H1 (cell line): ENCODE measurements around the gene RGS2. TPM values are rescaled to one million over a fixed set of nuclear protein-coding genes. Genes with fewer than 3 reads are reported as not detected.

Source experiments
- CTCF ChIA-PET: fragments of 300-600 bp; sonication (Branson Sonifier 250); formaldehyde crosslinking; loops from one replicate; lab custom pipeline; 2021; ENCODE audit not compliant: partially characterized antibody; lab: Charles Lee
- POLR2A ChIA-PET: fragments of 300-600 bp; sonication (Branson Sonifier 250); formaldehyde crosslinking; loops from one replicate; lab custom pipeline; 2021; ENCODE audit warnings: inconsistent platforms; ENCODE audit not compliant: partially characterized antibody; lab: Charles Lee
- DNase-seq, 2 experiments: peaks; one replicate each; pipeline versions ENCODE4 v3.0.0 to v3.0.0-alpha.2; 2010 to 2022; ENCODE audit warnings: low spot score in 2 of 2, low read depth in 1 of 2, mixed read lengths in 1 of 2
- FAIRE-seq: peaks from 2 replicates; lab custom pipeline; 2011; peaks lifted over from hg19 to GRCh38; lab: Jason Lieb, UNC
- H2AFZ ChIP-seq: 2 replicates; pipeline ENCODE4 v1.8.1; 2012; ENCODE audit warnings: low read length, inconsistent platforms
- H2AK5ac ChIP-seq: 2 replicates; pipeline ENCODE4 v1.6.1; 2013; ENCODE audit warnings: low read depth, low read length
- H2BK120ac ChIP-seq: replicated peaks from 2 replicates; pipeline ENCODE3; 2013; ENCODE audit warnings: low read depth, low read length, inconsistent platforms
- H2BK12ac ChIP-seq: 2 replicates; pipeline ENCODE4 v1.6.1; 2013; ENCODE audit warnings: low read depth, low read length
- H2BK15ac ChIP-seq: 2 replicates; pipeline ENCODE4 v1.6.1; 2013; ENCODE audit warnings: low read length
- H2BK20ac ChIP-seq: 2 replicates; pipeline ENCODE4 v1.6.1; 2013; ENCODE audit warnings: low read length
- H2BK5ac ChIP-seq: 2 replicates; pipeline ENCODE4 v1.6.1; 2013; ENCODE audit warnings: low read depth, low read length
- H3K14ac ChIP-seq: 2 replicates; pipeline ENCODE4 v1.6.1; 2013; ENCODE audit warnings: inconsistent platforms; ENCODE audit not compliant: insufficient read length
- H3K18ac ChIP-seq: 2 replicates; pipeline ENCODE4 v1.6.1; 2013; ENCODE audit warnings: low read length; ENCODE audit errors: extremely low read depth
- H3K23ac ChIP-seq: 2 replicates; pipeline ENCODE4 v1.6.1; 2013; ENCODE audit warnings: inconsistent platforms; ENCODE audit not compliant: insufficient read length
- H3K23me2 ChIP-seq: 2 replicates; pipeline ENCODE4 v1.6.1; 2013; ENCODE audit warnings: low read depth, low read length
- H3K27ac ChIP-seq: 2 replicates; pipeline ENCODE4 v1.6.1; 2011; ENCODE audit warnings: low read depth, low read length, inconsistent platforms
- H3K27me3 ChIP-seq, 4 experiments: replicated peaks in 1 of 4; 1 replicate in 1 of 4; 2 replicates in 3 of 4; pipeline versions ENCODE4 v1.6.1 to v1.8.1; 2011 to 2013; ENCODE audit warnings: low read length in 3 of 4, mild to moderate bottlenecking in 3 of 4, inconsistent platforms in 2 of 4, mixed read lengths in 2 of 4, moderate library complexity in 1 of 4; ENCODE audit not compliant: control insufficient read depth in 3 of 4, insufficient read depth in 3 of 4; ENCODE audit errors: extremely low read depth in 1 of 4
- H3K36me3 ChIP-seq, 4 experiments: 2 replicates each; pipeline versions ENCODE4 v1.6.1 to v1.8.1; 2011 to 2013; ENCODE audit warnings: mild to moderate bottlenecking in 4 of 4, low read length in 3 of 4, moderate library complexity in 2 of 4, control low read depth in 1 of 4, inconsistent platforms in 1 of 4; ENCODE audit not compliant: insufficient read depth in 4 of 4, control insufficient read depth in 2 of 4
- H3K4ac ChIP-seq: replicated peaks from 2 replicates; pipeline ENCODE3; 2013; ENCODE audit warnings: low read length, low read depth, mixed read lengths, inconsistent platforms; ENCODE audit not compliant: insufficient read length
- H3K4me1 ChIP-seq, 4 experiments: replicated peaks in 1 of 4; 1 replicate in 1 of 4; 2 replicates in 3 of 4; pipeline versions ENCODE4 v1.6.1 to v1.8.1; 2011 to 2013; ENCODE audit warnings: low read length in 3 of 4, inconsistent platforms in 2 of 4, mixed read lengths in 1 of 4; ENCODE audit not compliant: insufficient read depth in 4 of 4, control insufficient read depth in 3 of 4
- H3K4me2 ChIP-seq, 2 experiments: 2 replicates each; pipeline versions ENCODE4 v1.6.1 to v1.8.1; 2011 to 2013; ENCODE audit warnings: low read depth in 2 of 2, low read length in 2 of 2, control low read depth in 1 of 2, inconsistent platforms in 1 of 2, mild to moderate bottlenecking in 1 of 2; ENCODE audit not compliant: insufficient read depth in 1 of 2
- H3K4me3 ChIP-seq, 4 experiments: fragments of 200-600, 300-600 bp in 1 of 4; sonication (generic), shearing (Covaris generic), sonication (Bioruptor Twin) in 1 of 4; 2 replicates each; pipeline versions ENCODE4 v1.5.1 to v1.8.1; 2011 to 2016; ENCODE audit warnings: low read length in 4 of 4, low read depth in 3 of 4, control low read depth in 2 of 4, inconsistent platforms in 2 of 4, mild to moderate bottlenecking in 2 of 4, mixed read lengths in 1 of 4, moderate library complexity in 1 of 4; ENCODE audit not compliant: insufficient read depth in 2 of 4; ENCODE audit errors: extremely low read depth in 1 of 4
- H3K56ac ChIP-seq: replicated peaks from 2 replicates; pipeline ENCODE3; 2013; ENCODE audit warnings: low read depth, mild to moderate bottlenecking, mixed read lengths, low read length, inconsistent platforms; ENCODE audit not compliant: insufficient read length
- H3K79me1 ChIP-seq: 2 replicates; pipeline ENCODE4 v1.6.1; 2013; ENCODE audit warnings: low read depth, low read length, control low read depth
- H3K79me2 ChIP-seq, 2 experiments: 2 replicates each; pipeline versions ENCODE4 v1.6.1 to v1.8.1; 2012 to 2013; ENCODE audit warnings: low read length in 2 of 2, mild to moderate bottlenecking in 2 of 2, inconsistent platforms in 1 of 2; ENCODE audit not compliant: insufficient read depth in 2 of 2, control insufficient read depth in 1 of 2
- H3K9ac ChIP-seq, 4 experiments: replicated peaks in 1 of 4; 1 replicate in 1 of 4; 2 replicates in 3 of 4; pipeline versions ENCODE4 v1.6.1 to v1.8.1; 2011 to 2013; ENCODE audit warnings: low read depth in 3 of 4, low read length in 3 of 4, control low read depth in 2 of 4, mild to moderate bottlenecking in 2 of 4, moderate library complexity in 2 of 4, inconsistent platforms in 1 of 4; ENCODE audit errors: extremely low read depth in 1 of 4
- H3K9me3 ChIP-seq, 2 experiments: 2 replicates each; pipeline versions ENCODE4 v1.6.1 to v1.8.1; 2012 to 2013; ENCODE audit warnings: mild to moderate bottlenecking in 2 of 2, moderate library complexity in 2 of 2, control low read depth in 1 of 2, inconsistent platforms in 1 of 2, low read depth in 1 of 2, low read length in 1 of 2, mixed read lengths in 1 of 2; ENCODE audit not compliant: insufficient read depth in 2 of 2
- H4K20me1 ChIP-seq, 2 experiments: replicated peaks in 1 of 2; 2 replicates each; pipeline versions ENCODE3 to v1.8.1; 2011 to 2013; ENCODE audit warnings: inconsistent platforms in 2 of 2, low read length in 2 of 2, mild to moderate bottlenecking in 1 of 2; ENCODE audit not compliant: insufficient read depth in 2 of 2, control insufficient read depth in 1 of 2
- H4K5ac ChIP-seq: 2 replicates; pipeline ENCODE4 v1.6.1; 2013; ENCODE audit warnings: low read length, low read depth, mixed read lengths, inconsistent platforms; ENCODE audit not compliant: insufficient read length
- H4K8ac ChIP-seq: 2 replicates; pipeline ENCODE4 v1.8.0; 2013; ENCODE audit warnings: mild to moderate bottlenecking, moderate library complexity, low read length, inconsistent platforms; ENCODE audit not compliant: insufficient read depth; ENCODE audit errors: extremely low read depth
- H4K91ac ChIP-seq: replicated peaks from 2 replicates; pipeline ENCODE3; 2013; ENCODE audit warnings: low read length, mixed read lengths, inconsistent platforms; ENCODE audit not compliant: insufficient read length
- ASH2L ChIP-seq: fragments of 200-600, 300-600 bp; sonication (generic); IDR thresholded peaks from one replicate; pipeline ENCODE4 v1.7.1; 2017; ENCODE audit warnings: low read length
- ATF3 ChIP-seq: IDR thresholded peaks from 2 replicates; pipeline ENCODE4 v1.6.1; 2011; ENCODE audit warnings: low read depth, mild to moderate bottlenecking, low read length; ENCODE audit not compliant: insufficient read depth
- BACH1 ChIP-seq: IDR thresholded peaks from 2 replicates; pipeline ENCODE4 v1.6.1; 2012; ENCODE audit warnings: low read length, improper control_type of control experiment
- EGR1 ChIP-seq: IDR thresholded peaks from 2 replicates; pipeline ENCODE4 v1.6.1; 2011; ENCODE audit warnings: low read depth, low read length, borderline replicate concordance
- JUND ChIP-seq: IDR thresholded peaks from 2 replicates; pipeline ENCODE4 v1.6.1; 2011; ENCODE audit warnings: mild to moderate bottlenecking, improper control_type of control experiment, low read length
- KDM4A ChIP-seq: IDR thresholded peaks from one replicate; pipeline ENCODE4 v1.7.1; 2012; ENCODE audit warnings: low read depth, mild to moderate bottlenecking, moderate library complexity, low read length, inconsistent platforms; ENCODE audit not compliant: severe bottlenecking
- MAX ChIP-seq: IDR thresholded peaks from 2 replicates; pipeline ENCODE4 v1.6.1; 2012; ENCODE audit warnings: inconsistent platforms
- NANOG ChIP-seq: IDR thresholded peaks from 2 replicates; pipeline ENCODE4 v1.6.1; 2011; ENCODE audit warnings: low read length, low read depth, mild to moderate bottlenecking, inconsistent platforms; ENCODE audit not compliant: insufficient read depth, poor library complexity, severe bottlenecking
- PHF8 ChIP-seq: fragments of 200-600 bp; sonication (generic); conservative IDR thresholded peaks from 2 replicates; pipeline ENCODE4 v1.7.1; 2012; ENCODE audit warnings: low read depth, mild to moderate bottlenecking, inconsistent platforms, low read length, moderate library complexity
- POLR2A ChIP-seq, 2 experiments: IDR thresholded peaks; 1 replicate in 1 of 2; 2 replicates in 1 of 2; pipeline ENCODE4 v1.6.1; 2011; ENCODE audit warnings: low read depth in 2 of 2, low read length in 2 of 2, mild to moderate bottlenecking in 2 of 2; ENCODE audit errors: control extremely low read depth in 1 of 2
- SAP30 ChIP-seq: fragments of 300-600 bp; sonication (generic); IDR thresholded peaks from 2 replicates; pipeline ENCODE4 v1.7.1; 2012; ENCODE audit warnings: low read length, moderate library complexity, mild to moderate bottlenecking, inconsistent platforms; ENCODE audit not compliant: insufficient read depth, insufficient replicate concordance
- SRF ChIP-seq: IDR thresholded peaks from 2 replicates; pipeline ENCODE4 v1.6.1; 2011; ENCODE audit warnings: mild to moderate bottlenecking, low read depth, low read length, moderate library complexity
- YY1 ChIP-seq: IDR thresholded peaks from 2 replicates; pipeline ENCODE4 v1.6.1; 2011; ENCODE audit warnings: low read depth, mild to moderate bottlenecking, low read length
- WGBS, 2 experiments: shearing (Covaris generic) in 1 of 2; methylation state at CpG; one replicate each; pipeline versions ENCODE4 v1.1.6 to v1.1.7; 2013 to 2015; ENCODE audit warnings: low lambda C conversion rate in 2 of 2, mixed read lengths in 2 of 2, inconsistent platforms in 1 of 2, low coverage in 1 of 2, missing lambda C conversion rate in 1 of 2; ENCODE audit not compliant: insufficient replicate concordance in 2 of 2, insufficient coverage in 1 of 2, insufficient read length in 1 of 2; ENCODE audit errors: extremely low coverage in 1 of 2, missing lambda C conversion rate in 1 of 2; 5-methylcytosine and 5-hydroxymethylcytosine counted together
- polyA plus RNA-seq, 7 experiments: library from polyadenylated mRNA; depleted of rRNA in 3 of 7; stranded (reverse) in 5 of 7; unstranded in 2 of 7; fragments of >200 nt in 5 of 7; fragments of 200-250 nt in 2 of 7; gene quantifications; 1 replicate in 5 of 7; 2 replicates in 1 of 7; 4 replicates in 1 of 7; pipeline versions ENCODE4 v1.2.1 to v1.2.3, GENCODE V29; 2011 to 2013; ENCODE audit warnings: missing spikeins in 2 of 7, mixed read lengths in 2 of 7
- total RNA-seq: library from RNA; stranded (reverse); fragmentation: NEBNext Ultra II Directional; extraction: Animal tissue kit (Norgen Biotek cat#: 25700); gene quantifications from 2 replicates; pipeline ENCODE4 v1.2.1, GENCODE V29; 2021

Gene RGS2
- total and polyA plus RNA-seq, 2 of the 8 experiments (the other 6 are each of a cell fraction or from before 2014, with no cell fraction given), result 9.1 to 17.0 TPM

- POLR2A ChIA-PET, result interaction anchor here (1.1 kb wide), 1 partner anchor 16 kb away, joined by 3 read pairs; no protein-coding TSS in a partner anchor
- H3K23ac ChIP-seq, result no peak overlapping the region
- H3K4ac ChIP-seq, result no peak overlapping the region
- H3K9me3 ChIP-seq, result no peaks in the 10 kb centered on the region
- H2BK5ac ChIP-seq, result no peak overlapping the region
- FAIRE-seq (no peak), DNase-seq (no peak)
- H3K23me2 ChIP-seq, result no peaks in the 10 kb centered on the region; the same call in 1 of the 2 replicates
- no peak overlapping the region for H3K4me3 ChIP-seq
- H3K4me2 ChIP-seq, result no peak overlapping the region
- H2BK12ac ChIP-seq, result no peak overlapping the region
- H3K79me2 ChIP-seq, result no peaks in the 10 kb centered on the region
- H2BK20ac ChIP-seq, result no peak overlapping the region
- CTCF ChIA-PET, result interaction anchor here (0.8 to 1.7 kb wide), 5 partner anchors 10 to 187 kb away, joined by 3 to 5 read pairs (median 3); no protein-coding TSS in a partner anchor
- no peaks in the 10 kb centered on the region for H3K79me1 ChIP-seq
- H4K8ac ChIP-seq, result no peak overlapping the region
- H3K27ac ChIP-seq, result no peak overlapping the region
- H4K91ac ChIP-seq, result no peak overlapping the region
- H3K4me1 ChIP-seq, result no peaks in the 10 kb centered on the region
- no peaks in the 10 kb centered on the region for H3K36me3 ChIP-seq
- no peaks in the 10 kb centered on the region for H3K27me3 ChIP-seq
- H2BK15ac ChIP-seq, result no peak overlapping the region
- no peak overlapping the region for H3K18ac ChIP-seq
- H4K20me1 ChIP-seq, result no peaks in the 10 kb centered on the region
- no peak overlapping the region for H2AK5ac ChIP-seq
- no peak overlapping the region for H2AFZ ChIP-seq
- H4K5ac ChIP-seq, result no peak overlapping the region
- WGBS, 2 experiments, result 91% methylated on average over 5 of the region's 5 CpGs; no CpG with 5 or more reads in 1 of the 2 experiments
- no peak overlapping the region for H3K9ac ChIP-seq
- no peak overlapping the region for H2BK120ac ChIP-seq
- no peak overlapping the region for H3K56ac ChIP-seq
- H3K14ac ChIP-seq, result no peak overlapping the region
- TF ChIP-seq PHF8 (no peak), SAP30 (no peak), BACH1 (no peak), NANOG (no peak), JUND (no peak), SRF (no peak), KDM4A (no peak), POLR2A (IDR thresholded peaks at IDR 0.05; ENCODE audit: control extremely low read depth in 1 of 2, low read depth in 2 of 2, low read length in 2 of 2) (no peak), ASH2L (no peak), ATF3 (no peak), EGR1 (no peak), MAX (no peak), YY1 (no peak)
These were observed 23.0 kb downstream of the RGS2 start for GRCh38 chr1:192831706-192832355.
